ENCODE results near the gene SAMD14. TPM values are rescaled to one million over a fixed set of nuclear protein-coding genes. Genes with fewer than 3 reads are reported as not detected.

The SAMD14 gene
- total RNA-seq, 1 donor from 2014 or later: 14.7 TPM

DNA sequence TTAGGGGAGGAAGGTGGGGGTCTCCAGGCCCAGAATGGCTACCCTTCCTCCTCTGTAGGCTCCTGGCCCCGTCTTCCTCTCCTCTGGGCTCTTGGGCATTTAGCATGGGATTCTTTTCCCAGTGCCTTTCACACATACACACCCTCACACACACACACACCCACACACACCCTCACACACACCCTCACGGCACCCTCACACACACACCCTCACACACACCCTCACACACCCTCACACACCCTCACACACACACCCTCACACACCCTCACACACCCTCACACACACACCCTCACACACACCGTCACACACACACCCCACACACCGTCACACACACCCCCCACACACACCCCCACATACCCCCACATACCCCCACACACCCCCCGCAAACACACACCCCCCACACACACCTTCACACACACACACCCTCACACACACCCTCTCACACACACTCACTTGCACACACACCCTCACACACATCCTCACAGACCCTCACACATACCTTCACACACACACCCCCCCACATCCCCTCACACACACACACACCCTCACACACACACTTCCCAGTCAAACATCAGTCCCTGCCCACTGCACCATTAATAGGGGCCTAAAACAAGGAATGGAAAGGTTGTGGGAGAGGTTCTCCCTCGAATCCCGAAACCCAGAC lies 36.7 kb upstream of the SAMD14 start:
- Histone ChIP-seq H3K36me3 (ENCODE audit: control insufficient read depth, insufficient read depth, low read length) (no peaks in the 10 kb centered on the region), H3K4me3 (ENCODE audit: low read depth, low read length) (no peak overlapping the region), H3K27me3 (ENCODE audit: control insufficient read depth, insufficient read depth, low read length) (peaks cover 4% of the 10 kb centered on the region)
- no peak for DNase-seq (ENCODE audit: low read depth)
- no peak for TF ChIP-seq CTCF (IDR thresholded peaks at IDR 0.05; ENCODE audit: insufficient read depth, low read length, poor library complexity, severe bottlenecking)

GRCh38 chr17:50165867-50166517 lies 36.0 kb upstream of the SAMD14 start, which contains the start of gene SGCA:
SGCA (plus strand) TSS chr17:50166005; CDS start chr17:50166041, 36 bp downstream.
- H3K27me3 ChIP-seq (ENCODE audit: control insufficient read depth, insufficient read depth, low read length): peaks cover 4% of the 10 kb centered on the region
- no peak for TF ChIP-seq CTCF (IDR thresholded peaks at IDR 0.05; ENCODE audit: insufficient read depth, low read length, poor library complexity, severe bottlenecking)
- no peak for DNase-seq (ENCODE audit: low read depth)
- no peak within 1 kb of the TSS for H3K4me3 ChIP-seq (ENCODE audit: low read depth, low read length)
- no peaks in the 10 kb centered on the region for H3K36me3 ChIP-seq (ENCODE audit: control insufficient read depth, insufficient read depth, low read length)

- Histone ChIP-seq H3K27me3 (ENCODE audit: control insufficient read depth, insufficient read depth, low read length) (peaks cover 4% of the 10 kb centered on the region), H3K4me3 (ENCODE audit: low read depth, low read length) (no peak overlapping the region), H3K36me3 (ENCODE audit: control insufficient read depth, insufficient read depth, low read length) (no peaks in the 10 kb centered on the region)
- DNase-seq (ENCODE audit: low read depth): no peak
- no peak for TF ChIP-seq CTCF (IDR thresholded peaks at IDR 0.05; ENCODE audit: insufficient read depth, low read length, poor library complexity, severe bottlenecking)
Observed at GRCh38 chr17:50165466-50165865, 35.5 kb upstream of the SAMD14 start.

DNA sequence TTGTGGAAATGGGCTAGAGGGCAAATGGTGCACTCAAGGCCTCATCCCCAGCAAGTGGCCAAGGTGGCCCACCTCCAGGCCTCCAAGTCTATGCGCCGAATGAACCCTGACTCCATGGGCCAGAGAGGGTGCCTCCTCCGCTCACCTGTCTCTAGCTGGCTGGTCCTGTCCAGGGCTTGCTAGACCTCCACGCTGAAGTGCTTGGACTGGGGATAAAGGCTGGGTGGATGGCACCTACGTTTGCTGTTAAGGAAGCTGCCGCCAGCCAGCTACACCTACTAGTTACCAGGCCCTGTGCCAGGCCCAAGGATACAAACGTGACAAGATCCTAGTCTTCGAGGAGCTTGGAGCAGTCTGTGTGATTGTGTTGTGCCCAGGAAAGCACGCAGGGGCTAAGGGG lies 35.1 kb upstream of the SAMD14 start:
- TF ChIP-seq CTCF (IDR thresholded peaks at IDR 0.05; ENCODE audit: insufficient read depth, low read length, poor library complexity, severe bottlenecking): no peak
- DNase-seq (ENCODE audit: low read depth): no peak
- Histone ChIP-seq H3K27me3 (ENCODE audit: control insufficient read depth, insufficient read depth, low read length) (peaks cover 4% of the 10 kb centered on the region), H3K36me3 (ENCODE audit: control insufficient read depth, insufficient read depth, low read length) (no peaks in the 10 kb centered on the region), H3K4me3 (ENCODE audit: low read depth, low read length) (no peak overlapping the region)

DNA sequence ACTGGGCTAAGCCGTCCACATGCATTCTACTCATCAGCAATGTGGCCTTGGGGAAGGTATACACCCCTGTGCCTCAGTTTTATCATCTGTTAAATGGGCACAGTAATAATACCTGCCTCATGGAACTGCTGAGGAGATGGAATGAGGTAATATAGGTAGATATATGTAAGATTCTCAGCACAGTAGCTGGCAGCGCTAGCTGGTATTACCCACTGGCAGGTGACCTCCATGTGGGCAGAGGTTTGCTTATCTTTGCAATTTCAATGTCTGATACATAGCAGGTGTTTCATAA lies 34.7 kb upstream of the SAMD14 start:
- Histone ChIP-seq H3K4me3 (ENCODE audit: low read depth, low read length) (no peak overlapping the region), H3K36me3 (ENCODE audit: control insufficient read depth, insufficient read depth, low read length) (no peaks in the 10 kb centered on the region), H3K27me3 (ENCODE audit: control insufficient read depth, insufficient read depth, low read length) (peaks cover 4% of the 10 kb centered on the region)
- no peak for TF ChIP-seq CTCF (IDR thresholded peaks at IDR 0.05; ENCODE audit: insufficient read depth, low read length, poor library complexity, severe bottlenecking)
- DNase-seq (ENCODE audit: low read depth): no peak
